ENCODE data around the gene SLC38A7. TPM values are rescaled to one million over a fixed set of nuclear protein-coding genes. Genes with fewer than 3 reads are reported as not detected.

SLC38A7 gene
- total and polyA plus RNA-seq, 2 of the 13 experiments (the other 11 are each of a cell fraction or from before 2014, with no cell fraction given) = 13.2 to 14.1 TPM

GRCh38 chr16:58685084-58685449 lies 497 bp upstream of the SLC38A7 start (continued):
- no peak for TF ChIP-seq ZNF773 (CRISPR knock-in tag; IDR thresholded peaks at IDR 0.05; ENCODE audit: borderline replicate concordance)
- no peak for TF ChIP-seq ZZZ3 (CRISPR knock-in tag; IDR thresholded peaks at IDR 0.05; ENCODE audit: borderline replicate concordance)
- TF ChIP-seq NRL (CRISPR knock-in tag; IDR thresholded peaks at IDR 0.05; ENCODE audit: borderline replicate concordance) = no peak
- TF ChIP-seq GZF1 (CRISPR knock-in tag; IDR thresholded peaks at IDR 0.05) = no peak
- peak; percentile 56; the same call in 1 of the 2 replicates for TF ChIP-seq PBX2 (CRISPR knock-in tag; IDR thresholded peaks at IDR 0.05)
- TF ChIP-seq ZNF7 (CRISPR knock-in tag; IDR thresholded peaks at IDR 0.05) = 0 out of 2 replicates have a peak, but pooled peaks have one; percentile 25
- TF ChIP-seq DDIT3 (CRISPR knock-in tag; IDR thresholded peaks at IDR 0.05) = no peak
- 0 out of 2 replicates have a peak, but pooled peaks have one; percentile 6 for TF ChIP-seq ZNF777 (CRISPR knock-in tag; IDR thresholded peaks at IDR 0.05)
- TF ChIP-seq TMF1 (CRISPR knock-in tag; IDR thresholded peaks at IDR 0.05; ENCODE audit: low read depth) = 0 out of 2 replicates have a peak, but pooled peaks have one; percentile 66
- 0 out of 2 replicates have a peak, but pooled peaks have one; percentile 3 for TF ChIP-seq ZMAT3 (CRISPR knock-in tag; conservative IDR thresholded peaks at IDR 0.05)
- TF ChIP-seq ZNF160 (CRISPR knock-in tag; IDR thresholded peaks at IDR 0.05) = no peak
- TF ChIP-seq RORA (CRISPR knock-in tag; IDR thresholded peaks at IDR 0.05) = no peak
- TF ChIP-seq ZNF318 (CRISPR knock-in tag; IDR thresholded peaks at IDR 0.05) = no peak
- TF ChIP-seq ZNF710 (CRISPR knock-in tag; IDR thresholded peaks at IDR 0.05; ENCODE audit: borderline replicate concordance) = 0 out of 2 replicates have a peak, but pooled peaks have one; percentile 16
- no peak for TF ChIP-seq ZSCAN31 (CRISPR knock-in tag; IDR thresholded peaks at IDR 0.05; ENCODE audit: low read depth)
- TF ChIP-seq NPAS2 (CRISPR knock-in tag; IDR thresholded peaks at IDR 0.05; ENCODE audit: borderline replicate concordance) = no peak
- TF ChIP-seq EP300 (IDR thresholded peaks at IDR 0.05; ENCODE audit: low read depth in 2 of 2, low read length in 2 of 2) = no peak
- peak; percentile 46; the same call in 1 of the 2 replicates for TF ChIP-seq EP300 (CRISPR knock-in tag; IDR thresholded peaks at IDR 0.05; ENCODE audit: borderline replicate concordance)
- TF ChIP-seq ZNF879 (CRISPR knock-in tag; IDR thresholded peaks at IDR 0.05) = no peak
- TF ChIP-seq ZSCAN9 (CRISPR knock-in tag; IDR thresholded peaks at IDR 0.05; ENCODE audit: borderline replicate concordance) = no peak

All from HepG2 (cell line).